GM12891 (cell line): ENCODE measurements around the gene CHPF.

ENCODE experiments used
- POLR2A ChIP-seq: IDR thresholded peaks from 2 replicates; pipeline ENCODE4 v1.6.1; 2011; ENCODE audit warnings: low read depth, low read length, control low read depth
- POLR2AphosphoS5 ChIP-seq: IDR thresholded peaks from 2 replicates; pipeline ENCODE4 v1.6.1; 2011; ENCODE audit warnings: low read depth, low read length, control low read depth
- POU2F2 ChIP-seq: IDR thresholded peaks from 2 replicates; pipeline ENCODE4 v1.6.1; 2011; ENCODE audit warnings: low read depth, mild to moderate bottlenecking, control low read depth, low read length, moderate library complexity
- TAF1 ChIP-seq: IDR thresholded peaks from 2 replicates; pipeline ENCODE4 v1.6.1; 2011; ENCODE audit warnings: low read depth, low read length, control low read depth

GRCh38 chr2:219593154-219593553 lies 49.5 kb upstream of the CHPF start:
- TF ChIP-seq POLR2AphosphoS5 (no peak), POLR2A (no peak), TAF1 (no peak), POU2F2 (no peak)
